Liver (tissue), 9 donors: Measurements from ENCODE around the gene DAB1. TPM values are rescaled to one million over a fixed set of nuclear protein-coding genes. Genes with fewer than 3 reads are reported as not detected.

Experiments used
- DNase-seq: peaks from one replicate; pipeline ENCODE4 v3.0.0-alpha.2; 2017; ENCODE audit warnings: low spot score
- H3K27ac ChIP-seq, 2 donors: one replicate each; pipeline ENCODE4 v1.7.0; 2013; ENCODE audit warnings: inconsistent platforms in 2 of 2, low read length in 2 of 2, control low read depth in 1 of 2, low read depth in 1 of 2, mild to moderate bottlenecking in 1 of 2
- H3K27me3 ChIP-seq, 4 donors: one replicate each; pipeline versions ENCODE4 v1.6.1 to v1.7.0; 2013; ENCODE audit warnings: low read length in 3 of 4, inconsistent platforms in 1 of 4, mild to moderate bottlenecking in 1 of 4, moderate library complexity in 1 of 4; ENCODE audit not compliant: control insufficient read depth in 4 of 4, insufficient read depth in 4 of 4
- H3K36me3 ChIP-seq, 4 donors: one replicate each; pipeline versions ENCODE4 v1.6.1 to v1.7.0; 2013; ENCODE audit warnings: low read length in 3 of 4, mild to moderate bottlenecking in 3 of 4, low read depth in 1 of 4, moderate library complexity in 1 of 4; ENCODE audit not compliant: control insufficient read depth in 4 of 4, insufficient read depth in 3 of 4
- H3K4me1 ChIP-seq, 4 donors: one replicate each; pipeline versions ENCODE4 v1.6.1 to v1.7.0; 2013; ENCODE audit warnings: low read length in 3 of 4, mild to moderate bottlenecking in 3 of 4, moderate library complexity in 1 of 4; ENCODE audit not compliant: control insufficient read depth in 4 of 4, insufficient read depth in 4 of 4
- H3K4me3 ChIP-seq, 3 donors: one replicate each; pipeline versions ENCODE4 v1.6.1 to v1.7.0; 2013; ENCODE audit warnings: low read length in 3 of 3, control low read depth in 1 of 3, low read depth in 1 of 3, mild to moderate bottlenecking in 1 of 3
- H3K9ac ChIP-seq, 2 donors: one replicate each; pipeline ENCODE4 v1.7.0; 2013; ENCODE audit warnings: low read length in 2 of 2, mild to moderate bottlenecking in 2 of 2, moderate library complexity in 2 of 2, control low read depth in 1 of 2, low read depth in 1 of 2
- H3K9me3 ChIP-seq, 4 donors: one replicate each; pipeline versions ENCODE4 v1.6.1 to v1.7.0; 2013; ENCODE audit warnings: low read length in 3 of 4; ENCODE audit not compliant: control insufficient read depth in 4 of 4
- CTCF ChIP-seq: fragments of 150-350 bp; IDR thresholded peaks from 2 replicates; pipeline ENCODE4 v1.5.1; 2017; ENCODE audit warnings: improper control_type of control experiment, low read depth, low read length; ENCODE audit not compliant: missing input control
- EGR1 ChIP-seq, 2 donors: IDR thresholded peaks; 2 replicates each; pipeline ENCODE4 v1.6.1; 2016 to 2018; ENCODE audit warnings: antibody characterized with exemption in 2 of 2, low read depth in 2 of 2
- FOXA1 ChIP-seq: IDR thresholded peaks from 2 replicates; pipeline ENCODE4 v1.6.1; 2016; ENCODE audit warnings: antibody characterized with exemption
- FOXA2 ChIP-seq: IDR thresholded peaks from 2 replicates; pipeline ENCODE4 v1.6.1; 2016; ENCODE audit warnings: antibody characterized with exemption
- GABPA ChIP-seq, 2 donors: IDR thresholded peaks in 1 of 2; conservative IDR thresholded peaks in 1 of 2; 2 replicates each; pipeline ENCODE4 v1.6.1; 2016; ENCODE audit warnings: antibody characterized with exemption in 2 of 2, mild to moderate bottlenecking in 1 of 2, moderate library complexity in 1 of 2
- HNF4A ChIP-seq, 2 donors: conservative IDR thresholded peaks; 2 replicates each; pipeline ENCODE4 v1.6.1; 2016; ENCODE audit warnings: antibody characterized with exemption in 2 of 2, mild to moderate bottlenecking in 2 of 2
- HNF4G ChIP-seq: IDR thresholded peaks from 2 replicates; pipeline ENCODE4 v1.6.1; 2016; ENCODE audit warnings: antibody characterized with exemption
- JUND ChIP-seq, 2 donors: IDR thresholded peaks; 2 replicates each; pipeline ENCODE4 v1.6.1; 2016; ENCODE audit warnings: antibody characterized with exemption in 2 of 2
- MAX ChIP-seq: IDR thresholded peaks from 2 replicates; pipeline ENCODE4 v1.6.1; 2016; ENCODE audit warnings: antibody characterized with exemption
- NR2F2 ChIP-seq: IDR thresholded peaks from 2 replicates; pipeline ENCODE4 v1.6.1; 2016; ENCODE audit warnings: antibody characterized with exemption
- RAD21 ChIP-seq, 2 donors: IDR thresholded peaks; 2 replicates each; pipeline ENCODE4 v1.6.1; 2016; ENCODE audit warnings: antibody characterized with exemption in 2 of 2, mild to moderate bottlenecking in 2 of 2
- REST ChIP-seq: IDR thresholded peaks from 2 replicates; pipeline ENCODE4 v1.6.1; 2016; ENCODE audit warnings: antibody characterized with exemption, mild to moderate bottlenecking
- RXRA ChIP-seq, 2 donors: IDR thresholded peaks; 2 replicates each; pipeline ENCODE4 v1.6.1; 2017 to 2018; ENCODE audit warnings: antibody characterized with exemption in 2 of 2, mild to moderate bottlenecking in 1 of 2
- SP1 ChIP-seq: IDR thresholded peaks from 2 replicates; pipeline ENCODE4 v1.6.1; 2018; ENCODE audit warnings: antibody characterized with exemption, mild to moderate bottlenecking
- TAF1 ChIP-seq: conservative IDR thresholded peaks from 2 replicates; pipeline ENCODE4 v1.6.1; 2016; ENCODE audit warnings: antibody characterized with exemption, mild to moderate bottlenecking
- YY1 ChIP-seq: IDR thresholded peaks from 2 replicates; pipeline ENCODE4 v1.6.1; 2016; ENCODE audit warnings: antibody characterized with exemption, mild to moderate bottlenecking
- ZBTB33 ChIP-seq: IDR thresholded peaks from 2 replicates; pipeline ENCODE4 v1.6.1; 2016; ENCODE audit warnings: antibody characterized with exemption
- WGBS: extraction: QIAGEN DNeasy Blood & Tissue Kit; methylation state at CpG from one replicate; pipeline ENCODE4 v1.1.7; 2013; 5-methylcytosine and 5-hydroxymethylcytosine counted together
- polyA plus RNA-seq, 2 donors: library from polyadenylated mRNA; stranded (reverse) in 1 of 2; unstranded in 1 of 2; fragments of 200-250 nt in 1 of 2; fragments of >200 nt in 1 of 2; fragmentation: Nextera tagmentation in 1 of 2; extraction: Ambion mirVana in 1 of 2; gene quantifications; one replicate each; pipeline versions ENCODE4 v1.2.1 to v1.2.3, GENCODE V29; 2013 to 2015
- total RNA-seq, 2 donors: library from RNA; depleted of rRNA; stranded (reverse); fragments of >200 nt; gene quantifications; one replicate each; pipeline ENCODE4 v1.2.3, GENCODE V29; 2014
- TF ChIP-seq, protein P1 (sequence below): IDR thresholded peaks from 2 replicates; pipeline ENCODE4 v1.6.1; 2016; ENCODE audit warnings: antibody characterized with exemption
- donor health status: healthy.
- donor health status: healthy.
- donor health status: healthy.
- donor health status: healthy.
- donor health status: healthy.

The DAB1 gene
- total and polyA plus RNA-seq, 4 donors = 0.54 to 1.7 (median 1.2) TPM

DNA sequence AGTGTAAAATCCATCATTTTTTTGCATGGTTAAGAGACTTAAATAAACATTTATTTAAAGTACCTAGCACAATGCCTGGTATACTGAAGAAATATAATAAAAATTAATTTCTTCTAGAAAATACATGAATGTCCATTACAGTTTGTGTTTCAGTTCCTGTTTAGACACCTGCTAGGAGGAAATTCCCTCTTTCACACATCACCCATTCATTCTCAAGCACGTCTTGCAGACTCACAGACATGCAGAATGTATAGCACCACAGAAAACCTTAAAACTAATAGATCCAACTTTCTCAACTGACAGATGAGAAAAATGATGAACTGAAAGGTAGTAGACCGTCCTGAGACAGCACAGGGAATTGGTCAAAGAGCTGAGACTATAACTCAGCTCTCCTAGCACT is 285.9 kb downstream of the DAB1 start:
- H3K9ac ChIP-seq = no peak overlapping the region
- H3K36me3 ChIP-seq = no peaks in the 10 kb centered on the region
- H3K27ac ChIP-seq = no peak overlapping the region
- H3K27me3 ChIP-seq = no peaks in the 10 kb centered on the region
- WGBS = 80% methylated on average over 2 of the region's 2 CpGs
- H3K4me1 ChIP-seq = peaks cover 0 to 10% (median 2%) of the 10 kb centered on the region in 4 donors
- no peak overlapping the region for H3K4me3 ChIP-seq
- no peaks in the 10 kb centered on the region for H3K9me3 ChIP-seq
- TF ChIP-seq, protein P1, sequence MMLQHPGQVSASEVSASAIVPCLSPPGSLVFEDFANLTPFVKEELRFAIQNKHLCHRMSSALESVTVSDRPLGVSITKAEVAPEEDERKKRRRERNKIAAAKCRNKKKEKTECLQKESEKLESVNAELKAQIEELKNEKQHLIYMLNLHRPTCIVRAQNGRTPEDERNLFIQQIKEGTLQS = no peak
- TF ChIP-seq NR2F2 = no peak
- no peak for TF ChIP-seq YY1
- no peak for TF ChIP-seq HNF4A (conservative IDR thresholded peaks at IDR 0.05)
- TF ChIP-seq HNF4G = no peak
- no peak for TF ChIP-seq RXRA (IDR thresholded peaks at IDR 0.05)
- TF ChIP-seq ZBTB33 = no peak
- TF ChIP-seq MAX = no peak
- TF ChIP-seq TAF1 = no peak
- TF ChIP-seq CTCF = no peak
- no peak for TF ChIP-seq JUND (IDR thresholded peaks at IDR 0.05)
- TF ChIP-seq EGR1 (IDR thresholded peaks at IDR 0.05; ENCODE audit: low read depth in 2 of 2) = no peak
- TF ChIP-seq FOXA2 = no peak
- TF ChIP-seq SP1 = no peak
- TF ChIP-seq GABPA (IDR thresholded peaks at IDR 0.05 in 1 of 2, conservative IDR thresholded peaks at IDR 0.05 in 1 of 2) = no peak
- DNase-seq = no peak

DNA sequence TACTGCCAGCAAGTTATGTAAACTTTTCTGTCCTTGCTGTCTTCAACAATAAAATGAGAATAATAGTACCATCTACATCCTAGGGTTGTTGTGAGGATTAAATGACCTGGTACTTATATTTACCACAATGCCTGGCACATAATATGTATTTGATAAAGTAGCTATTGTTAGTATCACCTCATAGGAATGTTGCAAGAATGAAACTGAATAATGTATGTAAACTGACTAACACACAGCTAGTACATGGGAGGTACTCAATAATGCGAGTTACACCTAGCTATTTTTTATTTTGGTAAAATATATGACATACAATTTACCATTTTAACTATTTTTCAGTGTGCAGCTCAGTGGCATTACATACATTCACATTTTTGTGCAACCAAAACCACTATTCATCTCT is 289.1 kb downstream of the DAB1 start:
- DNase-seq = no peak
- Histone ChIP-seq H3K9me3 (no peaks in the 10 kb centered on the region), H3K9ac (no peak overlapping the region), H3K36me3 (no peaks in the 10 kb centered on the region), H3K4me3 (no peak overlapping the region), H3K27me3 (no peaks in the 10 kb centered on the region), H3K4me1 (peaks cover 0 to 10% (median 2%) of the 10 kb centered on the region in 4 donors), H3K27ac (no peak overlapping the region)
- TF ChIP-seq MAX (no peak), CTCF (no peak), GABPA (IDR thresholded peaks at IDR 0.05 in 1 of 2, conservative IDR thresholded peaks at IDR 0.05 in 1 of 2) (no peak), HNF4A (conservative IDR thresholded peaks at IDR 0.05) (no peak), REST (no peak), RAD21 (IDR thresholded peaks at IDR 0.05) (no peak), NR2F2 (no peak), HNF4G (no peak), JUND (IDR thresholded peaks at IDR 0.05) (no peak), FOXA2 (no peak), TAF1 (no peak), FOXA1 (no peak), YY1 (no peak), RXRA (IDR thresholded peaks at IDR 0.05) (no peak), SP1 (no peak), ZBTB33 (no peak), EGR1 (IDR thresholded peaks at IDR 0.05; ENCODE audit: low read depth in 2 of 2) (no peak)
- TF ChIP-seq, protein P1 = no peak
- 93% methylated on average over 1 of the region's 1 CpG for WGBS
